ENCODE data around the gene STX8. TPM values are rescaled to one million over a fixed set of nuclear protein-coding genes. Genes with fewer than 3 reads are reported as not detected.
A peak's percentile ranks its signal among the peaks of the same experiment; 100 is the strongest.
"Not testable (repeated sequence)": the region's sequence is repeated elsewhere in the genome, so short reads cannot be mapped to it uniquely, and the experiment has no call there.

STX8 gene
- 101 TPM for total RNA-seq
- 68.4 TPM for polyA plus RNA-seq

GRCh38 chr17:9575381-9576101 lies at the start of gene STX8:
Gene STX8, minus strand, starts transcription at chr17:9575820. Its CDS starts 12 bp downstream, at chr17:9575808.
- DNase-seq (ENCODE audit: extremely low spot score) = peak; percentile 54
- 1% methylated on average over 42 of the region's 42 CpGs for WGBS
- no peaks in the 10 kb centered on the region for H3K4me1 ChIP-seq (ENCODE audit: insufficient read depth)
- peak within 1 kb of the TSS; percentile 79 for H3K4me3 ChIP-seq (ENCODE audit: low read depth, low read length)
- no peak within 1 kb of the TSS for H3K27ac ChIP-seq (ENCODE audit: low read depth)
- H3K36me3 ChIP-seq (ENCODE audit: insufficient read depth) = no peaks in the 10 kb centered on the region

- no peaks in the 10 kb centered on the region for H3K4me1 ChIP-seq (ENCODE audit: insufficient read depth)
- no peak overlapping the region for H3K4me3 ChIP-seq (ENCODE audit: low read depth, low read length)
- no peaks in the 10 kb centered on the region for H3K36me3 ChIP-seq (ENCODE audit: insufficient read depth)
- DNase-seq (ENCODE audit: extremely low spot score) = no peak
- H3K27ac ChIP-seq (ENCODE audit: low read depth) = no peak overlapping the region
These were observed 47.3 kb upstream of the STX8 start for GRCh38 chr17:9622961-9623360.

- DNase-seq (ENCODE audit: extremely low spot score) = no peak
- Histone ChIP-seq H3K4me1 (ENCODE audit: insufficient read depth) (no peaks in the 10 kb centered on the region), H3K27ac (ENCODE audit: low read depth) (no peak overlapping the region), H3K4me3 (ENCODE audit: low read depth, low read length) (no peak overlapping the region), H3K36me3 (ENCODE audit: insufficient read depth) (no peaks in the 10 kb centered on the region)
- WGBS = 44% methylated on average over 2 of the region's 2 CpGs
These were observed 39.9 kb upstream of the STX8 start for GRCh38 chr17:9615486-9615885.

GRCh38 chr17:9612006-9612405 lies 36.4 kb upstream of the STX8 start:
- Histone ChIP-seq H3K4me3 (ENCODE audit: low read depth, low read length) (no peak overlapping the region), H3K27ac (ENCODE audit: low read depth) (no peak overlapping the region), H3K36me3 (ENCODE audit: insufficient read depth) (no peaks in the 10 kb centered on the region), H3K4me1 (ENCODE audit: insufficient read depth) (no peaks in the 10 kb centered on the region)
- DNase-seq (ENCODE audit: extremely low spot score) = no peak
- WGBS = 72% methylated on average over 9 of the region's 9 CpGs

- DNase-seq (ENCODE audit: extremely low spot score) = no peak
- Histone ChIP-seq H3K4me1 (ENCODE audit: insufficient read depth) (no peaks in the 10 kb centered on the region), H3K36me3 (ENCODE audit: insufficient read depth) (no peaks in the 10 kb centered on the region), H3K4me3 (ENCODE audit: low read depth, low read length) (no peak overlapping the region), H3K27ac (ENCODE audit: low read depth) (no peak overlapping the region)
- 59% methylated on average over 2 of the region's 2 CpGs for WGBS
These were observed 35.9 kb upstream of the STX8 start for GRCh38 chr17:9611557-9611956.

- DNase-seq (ENCODE audit: extremely low spot score); H3K4me1 ChIP-seq (ENCODE audit: insufficient read depth); H3K4me3 ChIP-seq (ENCODE audit: low read depth, low read length); H3K36me3 ChIP-seq (ENCODE audit: insufficient read depth); H3K27ac ChIP-seq (ENCODE audit: low read depth): not testable (repeated sequence)
- 73% methylated on average over 5 of the region's 5 CpGs for WGBS
These were observed 31.4 kb upstream of the STX8 start for GRCh38 chr17:9607058-9607457.

GRCh38 chr17:9606453-9606852 lies 30.8 kb upstream of the STX8 start:
- Histone ChIP-seq H3K27ac (ENCODE audit: low read depth) (no peak overlapping the region), H3K4me1 (ENCODE audit: insufficient read depth) (no peaks in the 10 kb centered on the region), H3K36me3 (ENCODE audit: insufficient read depth) (no peaks in the 10 kb centered on the region), H3K4me3 (ENCODE audit: low read depth, low read length) (no peak overlapping the region)
- WGBS = 86% methylated on average over 6 of the region's 6 CpGs
- no peak for DNase-seq (ENCODE audit: extremely low spot score)

GRCh38 chr17:9604583-9604982 lies 29.0 kb upstream of the STX8 start:
- DNase-seq (ENCODE audit: extremely low spot score); H3K27ac ChIP-seq (ENCODE audit: low read depth); H3K4me1 ChIP-seq (ENCODE audit: insufficient read depth); H3K4me3 ChIP-seq (ENCODE audit: low read depth, low read length); H3K36me3 ChIP-seq (ENCODE audit: insufficient read depth): not testable (repeated sequence)
- 88% methylated on average over 5 of the region's 5 CpGs for WGBS

- WGBS = 82% methylated on average over 4 of the region's 4 CpGs
- DNase-seq (ENCODE audit: extremely low spot score) = no peak
- H3K4me1 ChIP-seq (ENCODE audit: insufficient read depth) = no peaks in the 10 kb centered on the region
These were observed 23.0 kb upstream of the STX8 start for GRCh38 chr17:9598661-9599060.

GRCh38 chr17:9597638-9598037 lies 22.0 kb upstream of the STX8 start:
- H3K36me3 ChIP-seq (ENCODE audit: insufficient read depth); H3K4me1 ChIP-seq (ENCODE audit: insufficient read depth); H3K4me3 ChIP-seq (ENCODE audit: low read depth, low read length); DNase-seq (ENCODE audit: extremely low spot score); H3K27ac ChIP-seq (ENCODE audit: low read depth): not testable (repeated sequence)
- WGBS = 87% methylated on average over 5 of the region's 5 CpGs

More at GRCh38 chr17:9598661-9599060, 23.0 kb upstream of the STX8 start:
- Histone ChIP-seq H3K36me3 (ENCODE audit: insufficient read depth) (no peaks in the 10 kb centered on the region), H3K4me3 (ENCODE audit: low read depth, low read length) (no peak overlapping the region), H3K27ac (ENCODE audit: low read depth) (no peak overlapping the region)

GRCh38 chr17:9594065-9594464 lies 18.4 kb upstream of the STX8 start:
- no peak for DNase-seq (ENCODE audit: extremely low spot score)
- Histone ChIP-seq H3K4me1 (ENCODE audit: insufficient read depth) (no peaks in the 10 kb centered on the region), H3K36me3 (ENCODE audit: insufficient read depth) (no peaks in the 10 kb centered on the region), H3K27ac (ENCODE audit: low read depth) (no peak overlapping the region), H3K4me3 (ENCODE audit: low read depth, low read length) (no peak overlapping the region)
- 43% methylated on average over 6 of the region's 6 CpGs for WGBS

GRCh38 chr17:9587969-9588656 lies 12.5 kb upstream of the STX8 start:
- 93% methylated on average over 10 of the region's 10 CpGs for WGBS
- H3K36me3 ChIP-seq (ENCODE audit: insufficient read depth) = no peaks in the 10 kb centered on the region
- H3K4me1 ChIP-seq (ENCODE audit: insufficient read depth) = no peaks in the 10 kb centered on the region
- no peak overlapping the region for H3K4me3 ChIP-seq (ENCODE audit: low read depth, low read length)
- DNase-seq (ENCODE audit: extremely low spot score) = no peak
- no peak overlapping the region for H3K27ac ChIP-seq (ENCODE audit: low read depth)

GRCh38 chr17:9577373-9577709 lies 1.7 kb upstream of the STX8 start:
- 10% methylated on average over 4 of the region's 4 CpGs for WGBS
- Histone ChIP-seq H3K36me3 (ENCODE audit: insufficient read depth) (no peaks in the 10 kb centered on the region), H3K27ac (ENCODE audit: low read depth) (no peak overlapping the region), H3K4me1 (ENCODE audit: insufficient read depth) (no peaks in the 10 kb centered on the region), H3K4me3 (ENCODE audit: low read depth, low read length) (no peak overlapping the region)
- no peak for DNase-seq (ENCODE audit: extremely low spot score)

GRCh38 chr17:9576521-9577372 lies 1.1 kb upstream of the STX8 start, which contains the start of gene CFAP52:
Gene CFAP52, plus strand, starts transcription at chr17:9576642. Its CDS starts 54 bp downstream, at chr17:9576696.
- H3K27ac ChIP-seq (ENCODE audit: low read depth) = no peak within 1 kb of the TSS
- H3K36me3 ChIP-seq (ENCODE audit: insufficient read depth) = no peaks in the 10 kb centered on the region
- H3K4me3 ChIP-seq (ENCODE audit: low read depth, low read length) = peak within 1 kb of the TSS; percentile 79
- 3% methylated on average over 38 of the region's 38 CpGs for WGBS
- H3K4me1 ChIP-seq (ENCODE audit: insufficient read depth) = no peaks in the 10 kb centered on the region
- DNase-seq (ENCODE audit: extremely low spot score) = peak; percentile 49

All from urinary bladder (tissue), 4 donors.